IMR-90 (cell line): ENCODE measurements around the gene NALCN.

Experiments
- CEBPB ChIP-seq: IDR thresholded peaks from 2 replicates; pipeline ENCODE4 v1.6.1; 2012; ENCODE audit warnings: low read depth, low read length, improper control_type of control experiment
- CTCF ChIP-seq: conservative IDR thresholded peaks from 2 replicates; pipeline ENCODE4 v1.5.1; 2012; ENCODE audit warnings: mild to moderate bottlenecking, low read depth, low read length, improper control_type of control experiment
- FOS ChIP-seq: fragments of 150-350 bp; IDR thresholded peaks from 2 replicates; pipeline ENCODE4 v1.6.1; 2016; ENCODE audit warnings: low read depth, low read length
- MAFK ChIP-seq: IDR thresholded peaks from 2 replicates; pipeline ENCODE4 v1.6.1; 2012; ENCODE audit warnings: low read depth, low read length, improper control_type of control experiment
- MAZ ChIP-seq: IDR thresholded peaks from 2 replicates; pipeline ENCODE4 v1.6.1; 2012; ENCODE audit warnings: low read depth, mild to moderate bottlenecking, low read length, improper control_type of control experiment, moderate library complexity, borderline replicate concordance
- NFE2L2 ChIP-seq: fragments of 150-350 bp; IDR thresholded peaks from 2 replicates; pipeline ENCODE4 v1.6.1; 2016; ENCODE audit warnings: low read depth, mild to moderate bottlenecking, low read length
- POLR2A ChIP-seq: IDR thresholded peaks from 2 replicates; pipeline ENCODE4 v1.6.1; 2012; ENCODE audit warnings: mild to moderate bottlenecking, low read depth, low read length
- RAD21 ChIP-seq: IDR thresholded peaks from 2 replicates; pipeline ENCODE4 v1.6.1; 2012; ENCODE audit warnings: low read length, improper control_type of control experiment

GRCh38 chr13:101416181-101417042, at the start of gene NALCN:
- TF ChIP-seq CTCF (no peak), POLR2A (no peak), MAFK (no peak), NFE2L2 (no peak), FOS (no peak), MAZ (no peak), CEBPB (no peak), RAD21 (no peak)
